Epithelial cell of proximal tubule (primary cell): ENCODE measurements around the gene PTPRG. TPM values are rescaled to one million over a fixed set of nuclear protein-coding genes. Genes with fewer than 3 reads are reported as not detected.

Source experiments
- DNase-seq: peaks from one replicate; pipeline ENCODE4 v3.0.0-alpha.2; 2011; ENCODE audit warnings: low read depth
- H3K4me3 ChIP-seq: 2 replicates; pipeline ENCODE4 v1.5.1; 2011; ENCODE audit warnings: low read depth, mild to moderate bottlenecking, low read length
- CTCF ChIP-seq: conservative IDR thresholded peaks from 2 replicates; pipeline ENCODE4 v1.5.1; 2012; ENCODE audit warnings: low read depth, mild to moderate bottlenecking, low read length
- total RNA-seq: library from RNA; depleted of rRNA; stranded (reverse); fragments of >200 nt; gene quantifications from 2 replicates; pipeline ENCODE4 v1.2.3, GENCODE V29; 2015

The PTPRG gene
- total RNA-seq, 1 donor from 2014 or later: 13.5 TPM

- no peak for DNase-seq
- TF ChIP-seq CTCF: no peak
- no peak overlapping the region for H3K4me3 ChIP-seq
Observed at GRCh38 chr3:61768284-61769037, 207.1 kb downstream of the PTPRG start.

- no peak for TF ChIP-seq CTCF
- no peak overlapping the region for H3K4me3 ChIP-seq
- no peak for DNase-seq
Observed at GRCh38 chr3:61769266-61769990, 208.1 kb downstream of the PTPRG start.

GRCh38 chr3:61771976-61772375, 210.6 kb downstream of the PTPRG start:
- no peak for TF ChIP-seq CTCF
- H3K4me3 ChIP-seq: no peak overlapping the region

GRCh38 chr3:61772456-61772855, 211.1 kb downstream of the PTPRG start:
- H3K4me3 ChIP-seq: no peak overlapping the region
- TF ChIP-seq CTCF: no peak
- no peak for DNase-seq

More at GRCh38 chr3:61771976-61772375, 210.6 kb downstream of the PTPRG start:
- DNase-seq: no peak

GRCh38 chr3:61774279-61774890, 213.0 kb downstream of the PTPRG start:
- no peak overlapping the region for H3K4me3 ChIP-seq
- TF ChIP-seq CTCF: no peak
- DNase-seq: no peak

- TF ChIP-seq CTCF: no peak
- no peak overlapping the region for H3K4me3 ChIP-seq
- no peak for DNase-seq
Observed at GRCh38 chr3:61776390-61776789, 215.0 kb downstream of the PTPRG start.
